Right lobe of liver (tissue), 4 donors: Measurements from ENCODE around the gene F8.

Experiments used
- CTCF ChIP-seq, 4 donors: fragments of 200-600 bp in 3 of 4; fragments of 450-650 bp in 1 of 4; IDR thresholded peaks; one replicate each; pipeline versions ENCODE4 v1.5.1 to v1.8.0; 2016 to 2022; ENCODE audit warnings: antibody characterized with exemption in 4 of 4, mild to moderate bottlenecking in 2 of 4
- POLR2A ChIP-seq: fragments of 450-650 bp; IDR thresholded peaks from one replicate; pipeline ENCODE4 v1.6.1; 2017; ENCODE audit warnings: antibody characterized with exemption, mild to moderate bottlenecking
- donor health status: DM: no; HTN: no; CAD: no.
- donor health status: DM: no; HTN: no; CAD: no.
- donor health status: DM: no; HTN: yes; CAD: no.

GRCh38 chrX:154836163-154836562, 186.4 kb downstream of the F8 start:
- TF ChIP-seq CTCF (IDR thresholded peaks at IDR 0.05) (no peak), POLR2A (no peak)
